ENCODE data around the gene ABI3BP.

GRCh38 chr3:100775226-100775625, 218.0 kb downstream of the ABI3BP start:
- TF ChIP-seq CTCF (IDR thresholded peaks at IDR 0.05), result no peak
- no peak for TF ChIP-seq POLR2A (IDR thresholded peaks at IDR 0.05)

Measured in transverse colon (tissue), 3 donors.